HuH-7.5 (cell line): ENCODE results near the gene PSMB7.

ENCODE experiments used
- DNase-seq: peaks from one replicate; pipeline ENCODE4 v3.0.0; 2011; ENCODE audit warnings: low spot score

The PSMB7 gene

GRCh38 chr9:124345063-124345462 lies 70.2 kb downstream of the PSMB7 start:
- DNase-seq, result no peak

GRCh38 chr9:124344291-124345050 lies 70.8 kb downstream of the PSMB7 start:
- DNase-seq, result no peak

GRCh38 chr9:124343533-124344290 lies 71.5 kb downstream of the PSMB7 start:
- no peak for DNase-seq

GRCh38 chr9:124342776-124343485 lies 72.3 kb downstream of the PSMB7 start:
- no peak for DNase-seq

- DNase-seq, result no peak
Observed at GRCh38 chr9:124342402-124342775, 72.9 kb downstream of the PSMB7 start.

GRCh38 chr9:124341455-124342170 lies 73.6 kb downstream of the PSMB7 start:
- no peak for DNase-seq

GRCh38 chr9:124340219-124341069 lies 74.8 kb downstream of the PSMB7 start:
- no peak for DNase-seq

GRCh38 chr9:124339603-124340146 lies 75.6 kb downstream of the PSMB7 start:
- no peak for DNase-seq

GRCh38 chr9:124337562-124337961 lies 77.7 kb downstream of the PSMB7 start:
- DNase-seq, result no peak

- DNase-seq, result no peak
Observed at GRCh38 chr9:124335320-124335707, 79.9 kb downstream of the PSMB7 start.

- DNase-seq, result no peak
Observed at GRCh38 chr9:124334568-124335319, 80.5 kb downstream of the PSMB7 start.

- no peak for DNase-seq
Observed at GRCh38 chr9:124333203-124333579, 82.1 kb downstream of the PSMB7 start.

- no peak for DNase-seq
Observed at GRCh38 chr9:124332361-124333202, 82.7 kb downstream of the PSMB7 start.

- no peak for DNase-seq
Observed at GRCh38 chr9:124331580-124331979, 83.7 kb downstream of the PSMB7 start.

GRCh38 chr9:124330011-124330697 lies 85.1 kb downstream of the PSMB7 start:
- DNase-seq, result no peak

GRCh38 chr9:124329206-124329792 lies 85.9 kb downstream of the PSMB7 start:
- no peak for DNase-seq

GRCh38 chr9:124328285-124328684 lies 87.0 kb downstream of the PSMB7 start:
- DNase-seq, result no peak

- DNase-seq, result no peak
Observed at GRCh38 chr9:124327491-124327890, 87.8 kb downstream of the PSMB7 start.
